ENCODE data around the gene CACNA1G. TPM values are rescaled to one million over a fixed set of nuclear protein-coding genes. Genes with fewer than 3 reads are reported as not detected.

The CACNA1G gene
- total RNA-seq, 6 experiments from 2014 or later, result not detected

- DNase-seq (peak in 1 of 3 donors; percentile 55), ATAC-seq (peak; percentile 40 to 67 (median 54))
- 4% methylated on average over 3 of the region's 13 CpGs for WGBS (ENCODE audit: insufficient coverage, low coverage, low lambda C conversion rate, missing lambda C conversion rate)
- no peaks in the 10 kb centered on the region for H3K36me3 ChIP-seq
- TF ChIP-seq CTCF (IDR thresholded peaks at IDR 0.05), result no peak
- TF ChIP-seq POLR2A (IDR thresholded peaks at IDR 0.05), result no peak
- no peak overlapping the region for H3K4me3 ChIP-seq
- no peaks in the 10 kb centered on the region for H3K27me3 ChIP-seq
- no peaks in the 10 kb centered on the region for H3K4me1 ChIP-seq
- intact Hi-C loops (cut with DNase I), result no loop called here
- H3K27ac ChIP-seq, result no peak overlapping the region
- no peaks in the 10 kb centered on the region for H3K9me3 ChIP-seq
Measured at GRCh38 chr17:50604513-50604912, 44.0 kb downstream of the CACNA1G start.

- no peak overlapping the region for H3K27ac ChIP-seq
- WGBS (ENCODE audit: insufficient coverage, low coverage, low lambda C conversion rate, missing lambda C conversion rate), result 68% methylated on average over 3 of the region's 10 CpGs
- intact Hi-C loops (cut with DNase I), result no loop called here
- no peak for TF ChIP-seq POLR2A (IDR thresholded peaks at IDR 0.05)
- TF ChIP-seq CTCF (IDR thresholded peaks at IDR 0.05), result no peak
- H3K36me3 ChIP-seq, result no peaks in the 10 kb centered on the region
- H3K9me3 ChIP-seq, result no peaks in the 10 kb centered on the region
- no peak for ATAC-seq
- no peaks in the 10 kb centered on the region for H3K27me3 ChIP-seq
- H3K4me3 ChIP-seq, result no peak overlapping the region
- no peaks in the 10 kb centered on the region for H3K4me1 ChIP-seq
- no peak for DNase-seq
Measured at GRCh38 chr17:50605429-50605828, 44.9 kb downstream of the CACNA1G start.

GRCh38 chr17:50607522-50608175 is 47.1 kb downstream of the CACNA1G start:
- Histone ChIP-seq H3K4me1 (no peaks in the 10 kb centered on the region), H3K4me3 (no peak overlapping the region), H3K9me3 (no peaks in the 10 kb centered on the region), H3K36me3 (no peaks in the 10 kb centered on the region), H3K27me3 (no peaks in the 10 kb centered on the region), H3K27ac (no peak overlapping the region)
- intact Hi-C loops (cut with DNase I), result no loop called here
- DNase-seq (no peak), ATAC-seq (no peak)
- TF ChIP-seq POLR2A (IDR thresholded peaks at IDR 0.05) (no peak), CTCF (IDR thresholded peaks at IDR 0.05) (no peak)
- WGBS (ENCODE audit: insufficient coverage, low coverage, low lambda C conversion rate, missing lambda C conversion rate), result 73% methylated on average over 16 of the region's 19 CpGs

GRCh38 chr17:50608700-50609379 is 48.3 kb downstream of the CACNA1G start:
- no peak for DNase-seq
- no peak for ATAC-seq
- Histone ChIP-seq H3K4me1 (no peaks in the 10 kb centered on the region), H3K4me3 (no peak overlapping the region), H3K9me3 (no peaks in the 10 kb centered on the region), H3K27me3 (no peaks in the 10 kb centered on the region), H3K27ac (no peak overlapping the region), H3K36me3 (no peaks in the 10 kb centered on the region)
- WGBS (ENCODE audit: insufficient coverage, low coverage, low lambda C conversion rate, missing lambda C conversion rate), result 70% methylated on average over 3 of the region's 22 CpGs
- no peak for TF ChIP-seq CTCF (IDR thresholded peaks at IDR 0.05)
- TF ChIP-seq POLR2A (IDR thresholded peaks at IDR 0.05), result no peak
- intact Hi-C loops (cut with DNase I), result no loop called here

All from right lobe of liver (tissue), 6 donors.